Loucy (cell line): ENCODE measurements around the gene SUN5.

Source experiments
- H2AFZ ChIP-seq: fragments of 200-600 bp; sonication (generic); 2 replicates; pipeline ENCODE4 v1.6.0; 2016; ENCODE audit warnings: antibody characterized with exemption, mild to moderate bottlenecking, low read length, moderate library complexity
- H3F3A ChIP-seq: fragments of 200-600 bp; 2 replicates; pipeline ENCODE4 v1.6.0; 2016; ENCODE audit warnings: antibody characterized with exemption, low read depth, mild to moderate bottlenecking
- H3K27me3 ChIP-seq: fragments of 200-600 bp; sonication (generic); 2 replicates; pipeline ENCODE4 v1.6.1; 2014; ENCODE audit warnings: low read length, mild to moderate bottlenecking; ENCODE audit not compliant: insufficient read depth, poor library complexity, severe bottlenecking
- H3K36me3 ChIP-seq: fragments of 200-600 bp; sonication (generic); 2 replicates; pipeline ENCODE4 v1.6.1; 2016; ENCODE audit warnings: low read length; ENCODE audit not compliant: insufficient read depth
- H3K4me1 ChIP-seq: fragments of 200-600 bp; sonication (generic); 2 replicates; pipeline ENCODE4 v1.5.1; 2014; ENCODE audit warnings: low read length, mild to moderate bottlenecking; ENCODE audit not compliant: insufficient read depth, poor library complexity, severe bottlenecking
- H3K4me2 ChIP-seq: fragments of 200-600 bp; sonication (generic); 2 replicates; pipeline ENCODE4 v1.6.0; 2014; ENCODE audit warnings: antibody characterized with exemption, low read length, low read depth, mild to moderate bottlenecking; ENCODE audit not compliant: poor library complexity, severe bottlenecking
- H3K4me3 ChIP-seq: fragments of 200-600 bp; sonication (generic); 2 replicates; pipeline ENCODE4 v1.5.1; 2014; ENCODE audit warnings: low read length, mild to moderate bottlenecking, mixed read lengths; ENCODE audit not compliant: poor library complexity, severe bottlenecking
- H3K79me2 ChIP-seq: fragments of 200-600 bp; sonication (generic); 2 replicates; pipeline ENCODE4 v1.6.1; 2014; ENCODE audit warnings: low read length; ENCODE audit not compliant: insufficient read depth
- H3K9ac ChIP-seq: fragments of 200-600 bp; sonication (generic); 2 replicates; pipeline ENCODE4 v1.6.0; 2014; ENCODE audit warnings: mild to moderate bottlenecking, low read depth, low read length, moderate library complexity; ENCODE audit not compliant: poor library complexity, severe bottlenecking
- H3K9me2 ChIP-seq: fragments of 200-600 bp; sonication (generic); replicated peaks from 2 replicates; pipeline ENCODE4 v1.6.1; 2016; ENCODE audit warnings: low read depth, low read length, mixed read lengths
- H3K9me3 ChIP-seq: fragments of 200-600 bp; sonication (generic); 2 replicates; pipeline ENCODE4 v1.6.1; 2014; ENCODE audit warnings: mild to moderate bottlenecking, antibody characterized with exemption, low read length, low read depth; ENCODE audit not compliant: insufficient read depth
- H4K20me1 ChIP-seq: fragments of 200-600 bp; sonication (generic); 2 replicates; pipeline ENCODE4 v1.6.0; 2014; ENCODE audit warnings: antibody characterized with exemption, low read length, mild to moderate bottlenecking; ENCODE audit not compliant: insufficient read depth, poor library complexity, severe bottlenecking
- CTCF ChIP-seq: fragments of 200-600 bp; sonication (generic); conservative IDR thresholded peaks from 2 replicates; pipeline ENCODE4 v1.5.1; 2014; ENCODE audit warnings: mild to moderate bottlenecking, antibody characterized with exemption, low read length
- EZH2phosphoT487 ChIP-seq: fragments of 200-600 bp; IDR thresholded peaks from 2 replicates; pipeline ENCODE4 v1.6.1; 2018; ENCODE audit warnings: antibody characterized with exemption, mild to moderate bottlenecking, moderate library complexity, borderline replicate concordance

The SUN5 gene

GRCh38 chr20:32960849-32961731, 43.1 kb downstream of the SUN5 start:
- TF ChIP-seq EZH2phosphoT487 (no peak), CTCF (no peak)
- no peaks in the 10 kb centered on the region for H4K20me1 ChIP-seq
- no peaks in the 10 kb centered on the region for H3K27me3 ChIP-seq
- H3K9me2 ChIP-seq = no peaks in the 10 kb centered on the region
- no peak overlapping the region for H2AFZ ChIP-seq
- H3F3A ChIP-seq = no peaks in the 10 kb centered on the region
- no peak overlapping the region for H3K4me2 ChIP-seq
- H3K9me3 ChIP-seq = peaks cover 16% of the 10 kb centered on the region; the same call in 1 of the 2 replicates
- H3K36me3 ChIP-seq = no peaks in the 10 kb centered on the region
- H3K4me1 ChIP-seq = peaks cover 14% of the 10 kb centered on the region
- H3K79me2 ChIP-seq = no peaks in the 10 kb centered on the region
- no peak overlapping the region for H3K9ac ChIP-seq
- H3K4me3 ChIP-seq = no peak overlapping the region

GRCh38 chr20:32960222-32960518, 44.1 kb downstream of the SUN5 start:
- H3F3A ChIP-seq = no peaks in the 10 kb centered on the region
- no peaks in the 10 kb centered on the region for H3K27me3 ChIP-seq
- H3K9me3 ChIP-seq = peaks cover 16% of the 10 kb centered on the region; the same call in 1 of the 2 replicates
- H3K79me2 ChIP-seq = no peaks in the 10 kb centered on the region
- TF ChIP-seq CTCF = no peak
- peaks cover 5% of the 10 kb centered on the region for H3K4me1 ChIP-seq
- no peak overlapping the region for H3K4me3 ChIP-seq
- H3K9ac ChIP-seq = no peak overlapping the region
- no peak overlapping the region for H2AFZ ChIP-seq
- H3K9me2 ChIP-seq = no peaks in the 10 kb centered on the region
- H4K20me1 ChIP-seq = no peaks in the 10 kb centered on the region
- no peaks in the 10 kb centered on the region for H3K36me3 ChIP-seq
- H3K4me2 ChIP-seq = no peak overlapping the region

GRCh38 chr20:32959351-32960221, 44.6 kb downstream of the SUN5 start:
- Histone ChIP-seq H2AFZ (no peak overlapping the region), H3K4me2 (no peak overlapping the region), H3K27me3 (no peaks in the 10 kb centered on the region), H3K9me3 (peaks cover 16% of the 10 kb centered on the region; the same call in 1 of the 2 replicates), H3K79me2 (no peaks in the 10 kb centered on the region), H3K9ac (no peak overlapping the region), H3K36me3 (no peaks in the 10 kb centered on the region), H3F3A (no peaks in the 10 kb centered on the region), H3K4me1 (peaks cover 3% of the 10 kb centered on the region), H3K9me2 (no peaks in the 10 kb centered on the region), H4K20me1 (no peaks in the 10 kb centered on the region), H3K4me3 (no peak overlapping the region)
- TF ChIP-seq EZH2phosphoT487 (no peak), CTCF (no peak)
